ENCODE measurements around the gene STAT5A. TPM values are rescaled to one million over a fixed set of nuclear protein-coding genes. Genes with fewer than 3 reads are reported as not detected.

The STAT5A gene
- total and polyA plus RNA-seq, 7 donors = 8.1 to 31.5 (median 17.3) TPM

- H3K27ac ChIP-seq = no peak overlapping the region
- H3K4me3 ChIP-seq = no peak overlapping the region
- DNase-seq = peak in 1 of 2 donors; percentile 2
- intact Hi-C loops (cut with DNase I) = no loop called here
- H3K9me3 ChIP-seq = no peaks in the 10 kb centered on the region
- H3K4me1 ChIP-seq = peaks cover 10% of the 10 kb centered on the region
- no peak for ATAC-seq
- H3K36me3 ChIP-seq (ENCODE audit: insufficient read depth in 1 of 2, low read depth in 1 of 2) = no peaks in the 10 kb centered on the region
- 92 to 96% (median 92%) methylated on average over 6 of the region's 6 CpGs for whole genome bisulfite sequencing, 3 donors
- no peak for TF ChIP-seq CTCF (IDR thresholded peaks at IDR 0.05)
- no peaks in the 10 kb centered on the region for H3K27me3 ChIP-seq (ENCODE audit: insufficient read depth in 3 of 3, low read length in 2 of 3)
Observed at GRCh38 chr17:42282478-42283080, 5.7 kb upstream of the STAT5A start.

- 83 to 92% (median 87%) methylated on average over 7 of the region's 7 CpGs for WGBS, 3 donors
- no peaks in the 10 kb centered on the region for H3K27me3 ChIP-seq (ENCODE audit: insufficient read depth in 3 of 3, low read length in 2 of 3)
- peak in 1 of 2 donors; percentile 27 for DNase-seq
- H3K9me3 ChIP-seq = no peaks in the 10 kb centered on the region
- H3K27ac ChIP-seq = no peak overlapping the region
- ATAC-seq = no peak
- no peak for TF ChIP-seq CTCF (IDR thresholded peaks at IDR 0.05)
- no peak overlapping the region for H3K4me3 ChIP-seq
- intact Hi-C loops (cut with DNase I) = no loop called here
- H3K4me1 ChIP-seq = peaks cover 13% of the 10 kb centered on the region
- no peaks in the 10 kb centered on the region for H3K36me3 ChIP-seq (ENCODE audit: insufficient read depth in 1 of 2, low read depth in 1 of 2)
Observed at GRCh38 chr17:42283241-42284023, 4.9 kb upstream of the STAT5A start.

GRCh38 chr17:42284024-42284369 is 4.3 kb upstream of the STAT5A start:
- peak in 1 of 2 donors; percentile 4 for DNase-seq
- Histone ChIP-seq H3K36me3 (ENCODE audit: insufficient read depth in 1 of 2, low read depth in 1 of 2) (no peaks in the 10 kb centered on the region), H3K27me3 (ENCODE audit: insufficient read depth in 3 of 3, low read length in 2 of 3) (no peaks in the 10 kb centered on the region), H3K27ac (no peak overlapping the region), H3K4me1 (peaks cover 13% of the 10 kb centered on the region), H3K9me3 (no peaks in the 10 kb centered on the region), H3K4me3 (no peak overlapping the region)
- WGBS, 3 donors = 89 to 92% (median 91%) methylated on average over 5 of the region's 5 CpGs
- ATAC-seq = no peak
- intact Hi-C loops (cut with DNase I) = no loop called here
- TF ChIP-seq CTCF (IDR thresholded peaks at IDR 0.05) = no peak

- 88 to 93% (median 89%) methylated on average over 7 of the region's 7 CpGs for WGBS, 3 donors
- H3K4me1 ChIP-seq = peaks cover 13% of the 10 kb centered on the region
- intact Hi-C loops (cut with DNase I) = no loop called here
- no peak overlapping the region for H3K27ac ChIP-seq
- no peaks in the 10 kb centered on the region for H3K36me3 ChIP-seq (ENCODE audit: insufficient read depth in 1 of 2, low read depth in 1 of 2)
- H3K27me3 ChIP-seq (ENCODE audit: insufficient read depth in 3 of 3, low read length in 2 of 3) = no peaks in the 10 kb centered on the region
- TF ChIP-seq CTCF (IDR thresholded peaks at IDR 0.05) = no peak
- no peak overlapping the region for H3K4me3 ChIP-seq
- ATAC-seq (no peak), DNase-seq (peak in 1 of 2 donors; percentile 36)
- H3K9me3 ChIP-seq = no peaks in the 10 kb centered on the region
Observed at GRCh38 chr17:42284566-42284965, 3.7 kb upstream of the STAT5A start.
